Measurements from ENCODE around the gene CAMK2D.

CAMK2D gene

DNA sequence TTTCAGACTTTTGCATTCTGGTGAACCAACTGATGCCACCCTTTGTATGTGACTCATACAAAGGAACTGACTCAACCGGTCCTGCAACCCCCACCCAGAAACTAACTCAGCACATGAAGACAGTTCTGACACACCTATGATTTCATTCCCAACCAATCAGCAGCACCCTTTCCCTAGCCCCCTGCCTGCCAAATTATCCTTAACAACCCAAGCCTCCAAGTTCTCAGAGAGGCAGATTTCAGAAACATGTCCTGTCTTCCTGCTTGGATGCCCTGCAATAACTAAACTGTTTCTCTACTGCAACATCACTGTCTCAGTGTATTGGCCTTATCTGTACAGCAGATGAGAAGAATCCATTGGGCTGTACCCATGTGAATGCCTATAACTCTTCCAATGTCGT is 284.7 kb downstream of the CAMK2D start:
- TF ChIP-seq GATA1 (IDR thresholded peaks at IDR 0.05; ENCODE audit: low read depth, low read length) (no peak), POLR2A (IDR thresholded peaks at IDR 0.05; ENCODE audit: low read length) (no peak)
- DNase-seq = no peak

DNA sequence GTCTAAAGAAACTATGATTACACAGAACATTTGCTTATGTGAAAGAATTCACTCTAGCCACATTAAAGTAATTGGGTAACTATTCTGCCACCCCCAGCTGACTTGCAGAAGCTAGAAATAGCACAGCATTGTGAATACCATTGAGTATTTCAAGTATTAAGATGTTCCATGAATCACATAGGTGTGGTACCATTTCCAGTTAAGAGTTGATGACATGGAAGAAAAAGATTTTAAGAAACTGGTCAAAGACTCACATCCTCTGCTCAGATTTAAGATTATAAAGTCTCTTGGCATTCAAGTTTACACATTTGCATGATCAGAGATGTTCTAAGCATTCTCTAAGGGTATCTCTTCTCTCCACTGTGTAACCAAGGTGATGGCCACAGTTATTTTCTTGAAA is 287.5 kb downstream of the CAMK2D start:
- TF ChIP-seq POLR2A (IDR thresholded peaks at IDR 0.05; ENCODE audit: low read length) (no peak), GATA1 (IDR thresholded peaks at IDR 0.05; ENCODE audit: low read depth, low read length) (no peak)
- no peak for DNase-seq

DNA sequence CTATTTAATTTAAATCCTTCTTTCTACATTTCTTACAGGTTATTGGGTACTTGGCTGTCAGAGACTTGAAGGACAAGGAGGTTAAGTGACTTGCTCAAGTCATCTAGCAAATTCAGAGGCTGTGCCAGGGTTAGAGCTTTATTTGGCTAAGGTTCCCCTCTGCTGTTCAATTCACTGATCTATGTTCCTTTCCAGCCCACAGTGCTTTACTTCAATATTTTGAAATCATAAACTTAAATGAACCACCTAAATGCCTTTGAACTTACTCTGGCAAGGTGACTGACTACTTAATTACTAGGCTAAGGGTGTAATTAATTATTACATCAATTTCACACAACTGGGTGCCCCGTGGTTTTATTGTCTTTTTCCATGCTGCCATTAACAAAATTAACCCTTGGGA is 288.7 kb downstream of the CAMK2D start:
- DNase-seq = no peak
- no peak for TF ChIP-seq GATA1 (IDR thresholded peaks at IDR 0.05; ENCODE audit: low read depth, low read length)
- TF ChIP-seq POLR2A (IDR thresholded peaks at IDR 0.05; ENCODE audit: low read length) = no peak

GRCh38 chr4:113471146-113471860 is 290.2 kb downstream of the CAMK2D start:
- DNase-seq = no peak
- no peak for TF ChIP-seq POLR2A (IDR thresholded peaks at IDR 0.05; ENCODE audit: low read length)
- no peak for TF ChIP-seq GATA1 (IDR thresholded peaks at IDR 0.05; ENCODE audit: low read depth, low read length)

DNA sequence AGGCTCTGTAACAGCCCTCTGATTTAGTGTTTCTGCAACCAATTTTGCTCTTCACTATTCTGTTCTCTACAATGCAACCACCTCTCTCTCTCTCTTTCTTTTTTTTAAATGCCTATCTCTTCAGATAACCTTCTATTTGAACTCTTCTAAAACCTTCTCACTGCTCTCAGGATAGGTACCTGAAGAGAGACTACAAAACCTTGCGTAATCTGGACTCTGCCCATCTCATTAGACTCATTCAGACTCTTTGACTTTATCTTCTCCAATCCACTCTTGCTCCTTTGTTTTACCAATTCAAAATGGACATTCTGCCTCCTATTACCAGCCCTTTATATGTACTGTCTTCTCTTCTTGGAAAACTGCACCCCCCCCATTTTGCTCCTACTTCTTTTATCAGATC is 291.6 kb downstream of the CAMK2D start:
- TF ChIP-seq GATA1 (IDR thresholded peaks at IDR 0.05; ENCODE audit: low read depth, low read length) = no peak
- TF ChIP-seq POLR2A (IDR thresholded peaks at IDR 0.05; ENCODE audit: low read length) = no peak
- DNase-seq = no peak

GRCh38 chr4:113469023-113469390 is 292.5 kb downstream of the CAMK2D start:
- DNase-seq = no peak
- TF ChIP-seq GATA1 (IDR thresholded peaks at IDR 0.05; ENCODE audit: low read depth, low read length) (no peak), POLR2A (IDR thresholded peaks at IDR 0.05; ENCODE audit: low read length) (no peak)

DNA sequence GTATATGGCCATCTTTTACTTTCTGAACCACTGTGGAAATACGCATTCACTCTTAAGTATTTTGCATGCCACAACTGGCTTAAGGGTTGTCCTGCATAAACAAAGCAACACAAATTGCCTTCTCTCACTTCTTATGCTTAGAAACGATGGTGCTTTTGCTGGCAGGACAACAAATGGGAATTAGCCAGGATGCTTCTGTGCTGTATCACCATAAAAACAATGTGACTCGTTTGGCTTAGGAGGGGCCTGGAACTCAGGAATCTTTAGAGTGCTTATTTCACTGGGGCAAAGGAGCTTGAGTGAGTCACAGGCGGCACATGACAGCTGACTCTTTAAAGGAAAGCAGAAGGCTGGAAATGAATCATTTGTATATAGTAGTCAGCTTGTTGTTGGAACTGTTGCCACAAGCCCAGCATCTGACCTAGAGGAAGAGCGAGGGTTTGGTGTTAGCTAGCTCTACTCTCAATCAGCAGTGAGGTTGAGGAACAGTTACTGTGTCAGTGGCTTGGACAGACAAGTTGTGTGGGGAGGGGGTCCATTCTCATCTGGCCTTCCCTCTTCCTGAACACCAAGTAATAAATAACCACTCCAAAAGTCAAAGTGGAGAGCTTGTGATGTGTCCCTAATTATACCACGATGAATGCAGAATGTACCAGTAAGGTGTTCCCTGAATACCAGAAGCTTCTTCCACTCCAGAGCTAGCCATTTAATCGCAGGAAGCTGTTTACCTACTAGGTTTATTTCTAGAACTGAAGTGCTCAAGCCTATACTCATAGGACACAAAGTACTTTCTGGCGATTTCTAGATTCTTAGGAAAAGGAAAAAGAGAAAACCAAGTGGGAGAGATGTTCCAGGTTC is 293.1 kb downstream of the CAMK2D start:
- TF ChIP-seq GATA1 (IDR thresholded peaks at IDR 0.05; ENCODE audit: low read depth, low read length) = no peak
- no peak for TF ChIP-seq POLR2A (IDR thresholded peaks at IDR 0.05; ENCODE audit: low read length)
- peak in 1 of 2 experiments; percentile 5 for DNase-seq

GRCh38 chr4:113467581-113467980 is 294.0 kb downstream of the CAMK2D start:
- TF ChIP-seq GATA1 (IDR thresholded peaks at IDR 0.05; ENCODE audit: low read depth, low read length) = no peak
- TF ChIP-seq POLR2A (IDR thresholded peaks at IDR 0.05; ENCODE audit: low read length) = no peak

GRCh38 chr4:113462286-113462685 is 299.3 kb downstream of the CAMK2D start:
- TF ChIP-seq GATA1 (IDR thresholded peaks at IDR 0.05; ENCODE audit: low read depth, low read length) (no peak), POLR2A (IDR thresholded peaks at IDR 0.05; ENCODE audit: low read length) (no peak)
- no peak for DNase-seq

More at GRCh38 chr4:113467581-113467980, 294.0 kb downstream of the CAMK2D start:
- DNase-seq = no peak

DNA sequence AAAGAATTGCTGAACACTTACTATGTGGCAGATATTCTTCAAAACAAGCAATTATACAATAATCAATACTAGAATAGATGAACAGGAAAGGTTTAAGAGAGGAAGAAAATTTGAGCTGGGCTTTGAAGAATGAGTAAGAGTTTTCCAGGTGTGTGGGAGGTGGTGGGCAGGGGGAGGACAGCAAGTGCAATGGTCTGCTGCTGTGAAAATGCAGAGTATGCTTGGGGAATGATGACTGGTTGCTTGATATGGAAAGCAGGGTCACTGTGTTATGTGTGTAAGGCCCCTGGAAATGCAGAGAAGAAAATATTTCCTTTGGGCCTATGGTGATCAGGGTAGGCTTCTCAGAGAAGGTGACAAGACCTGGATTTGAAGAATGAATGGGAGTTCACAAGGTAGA is 300.3 kb downstream of the CAMK2D start:
- DNase-seq = no peak
- TF ChIP-seq GATA1 (IDR thresholded peaks at IDR 0.05; ENCODE audit: low read depth, low read length) = no peak
- TF ChIP-seq POLR2A (IDR thresholded peaks at IDR 0.05; ENCODE audit: low read length) = no peak

GRCh38 chr4:113457886-113458285 is 303.7 kb downstream of the CAMK2D start:
- no peak for DNase-seq
- TF ChIP-seq POLR2A (IDR thresholded peaks at IDR 0.05; ENCODE audit: low read length) (no peak), GATA1 (IDR thresholded peaks at IDR 0.05; ENCODE audit: low read depth, low read length) (no peak)

DNA sequence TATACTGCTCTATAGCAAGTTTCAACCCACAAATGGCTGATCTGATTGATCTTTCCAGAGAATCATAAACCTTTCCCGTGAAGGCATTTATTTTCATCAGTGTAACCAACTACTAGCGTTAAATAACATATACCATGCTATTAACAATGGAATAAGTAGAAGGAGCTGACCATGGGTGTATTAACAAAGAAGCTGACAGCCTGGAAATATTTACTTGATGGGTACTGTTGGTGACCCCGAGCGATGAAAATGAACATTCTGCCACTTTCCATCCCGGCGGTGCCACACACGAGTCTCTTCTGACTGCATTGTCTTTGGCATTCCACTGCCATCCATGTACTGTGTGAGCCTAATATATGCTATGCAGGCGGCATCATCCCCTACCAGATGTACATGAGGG is 304.4 kb downstream of the CAMK2D start:
- TF ChIP-seq GATA1 (IDR thresholded peaks at IDR 0.05; ENCODE audit: low read depth, low read length) = no peak
- TF ChIP-seq POLR2A (IDR thresholded peaks at IDR 0.05; ENCODE audit: low read length) = no peak
- no peak for DNase-seq

- TF ChIP-seq POLR2A (IDR thresholded peaks at IDR 0.05; ENCODE audit: low read length) (no peak), GATA1 (IDR thresholded peaks at IDR 0.05; ENCODE audit: low read depth, low read length) (no peak)
These were observed 306.5 kb downstream of the CAMK2D start for GRCh38 chr4:113455061-113455460.

DNA sequence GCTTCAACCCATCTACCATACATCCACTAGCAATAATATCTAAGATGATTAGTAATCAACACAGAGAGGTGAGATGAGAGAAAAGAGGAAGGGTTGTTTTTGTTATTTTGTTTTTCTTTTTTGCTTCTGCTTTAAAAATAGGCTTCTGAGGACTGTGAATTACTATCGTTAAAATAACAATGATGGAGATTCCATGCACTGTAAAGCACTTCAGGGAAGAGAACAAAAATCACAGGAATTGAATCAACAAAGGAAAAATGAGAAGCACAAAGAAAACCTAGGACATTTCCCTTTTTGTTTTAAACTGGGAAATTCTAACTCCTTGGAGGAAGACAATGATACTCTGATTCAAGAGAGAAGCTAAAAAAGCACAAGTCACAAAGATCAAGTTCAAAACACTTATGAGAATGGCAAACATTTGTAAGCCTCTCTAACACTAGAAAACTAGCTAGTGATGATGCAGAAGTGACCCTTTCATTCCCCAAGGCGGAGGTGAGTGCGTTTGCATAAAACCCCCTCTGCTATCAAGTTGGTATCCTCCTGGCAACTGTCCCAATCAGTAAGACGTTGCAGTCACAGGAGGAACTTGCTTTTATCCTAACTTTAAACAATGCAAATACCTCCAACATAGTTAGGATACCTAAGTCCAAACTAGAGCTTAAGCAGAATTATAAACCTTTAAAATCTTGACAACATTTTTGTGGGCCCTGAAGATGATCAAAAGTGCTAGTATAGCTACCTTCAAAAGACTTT is 308.5 kb downstream of the CAMK2D start:
- no peak for TF ChIP-seq POLR2A (IDR thresholded peaks at IDR 0.05; ENCODE audit: low read length)
- no peak for TF ChIP-seq GATA1 (IDR thresholded peaks at IDR 0.05; ENCODE audit: low read depth, low read length)
- DNase-seq = no peak

More at GRCh38 chr4:113455061-113455460, 306.5 kb downstream of the CAMK2D start:
- DNase-seq = no peak

Measured in erythroblast (primary cell).